OCI-LY7 (cell line): ENCODE data around the gene EZH1. TPM values are rescaled to one million over a fixed set of nuclear protein-coding genes. Genes with fewer than 3 reads are reported as not detected.

ENCODE experiments used
- BruUV-seq: library from RNA; stranded (reverse); fragments of 400-500 nt; replicated peaks from 2 replicates; lab custom pipeline; 2021; lab: Mats Ljungman, UMichigan
- CTCF ChIA-PET: fragments of 300-600 bp; sonication (Branson Sonifier 250); formaldehyde crosslinking; loops from one replicate; lab custom pipeline; 2022; ENCODE audit warnings: antibody characterized with exemption; ENCODE audit not compliant: unreplicated experiment; lab: Charles Lee
- POLR2A ChIA-PET: fragments of 300-600 bp; sonication (Branson Sonifier 250); formaldehyde crosslinking; loops from one replicate; lab custom pipeline; 2022; ENCODE audit warnings: antibody characterized with exemption; lab: Charles Lee
- DNase-seq: peaks from one replicate; pipeline ENCODE4 v3.0.0-alpha.2; 2015; ENCODE audit warnings: low spot score
- H2AFZ ChIP-seq: fragments of 200-600 bp; sonication (generic), shearing (Covaris generic); 2 replicates; pipeline ENCODE4 v1.6.1; 2014; ENCODE audit warnings: mild to moderate bottlenecking, antibody characterized with exemption, low read length, moderate library complexity
- H3K27ac ChIP-seq: fragments of 200-600 bp; sonication (generic); 2 replicates; pipeline ENCODE4 v1.5.1; 2014; ENCODE audit warnings: mixed run types, low read depth, mild to moderate bottlenecking, moderate library complexity, low read length, inconsistent platforms; ENCODE audit not compliant: poor library complexity, severe bottlenecking
- H3K36me3 ChIP-seq: fragments of 200-600 bp; sonication (generic); 2 replicates; pipeline ENCODE4 v1.6.1; 2014; ENCODE audit warnings: mild to moderate bottlenecking, antibody characterized with exemption, low read length, moderate library complexity, mixed read lengths; ENCODE audit not compliant: insufficient read depth
- H3K4me1 ChIP-seq: fragments of 200-600 bp; sonication (generic); 2 replicates; pipeline ENCODE4 v1.5.1; 2014; ENCODE audit warnings: mild to moderate bottlenecking, low read length; ENCODE audit not compliant: insufficient read depth, poor library complexity, severe bottlenecking
- H3K4me2 ChIP-seq: fragments of 200-600 bp; sonication (generic); 2 replicates; pipeline ENCODE4 v1.6.1; 2014; ENCODE audit warnings: mild to moderate bottlenecking, low read length
- H3K4me3 ChIP-seq: fragments of 200-600 bp; sonication (generic); 2 replicates; pipeline ENCODE4 v1.5.1; 2014; ENCODE audit warnings: mild to moderate bottlenecking, low read depth, low read length; ENCODE audit not compliant: poor library complexity, severe bottlenecking
- H3K79me2 ChIP-seq: fragments of 200-600 bp; sonication (generic); 2 replicates; pipeline ENCODE4 v1.6.1; 2016; ENCODE audit warnings: low read depth, mild to moderate bottlenecking, low read length, moderate library complexity, mixed read lengths; ENCODE audit not compliant: insufficient read depth
- H3K9me2 ChIP-seq: fragments of 200-600 bp; sonication (generic); 2 replicates; pipeline ENCODE4 v1.6.1; 2016; ENCODE audit warnings: mild to moderate bottlenecking, low read length, mixed read lengths; ENCODE audit not compliant: insufficient read depth
- H3K9me3 ChIP-seq: fragments of 200-600 bp; sonication (generic); 2 replicates; pipeline ENCODE4 v1.6.1; 2014; ENCODE audit warnings: mild to moderate bottlenecking, mixed run types, low read length, mixed read lengths
- H4K20me1 ChIP-seq: fragments of 200-600 bp; sonication (generic); 2 replicates; pipeline ENCODE4 v1.6.1; 2014; ENCODE audit warnings: mild to moderate bottlenecking, antibody characterized with exemption, low read length, moderate library complexity, mixed read lengths; ENCODE audit not compliant: insufficient read depth
- CTCF ChIP-seq: fragments of 200-600 bp; sonication (generic); conservative IDR thresholded peaks from 2 replicates; pipeline ENCODE4 v1.5.1; 2014; ENCODE audit warnings: mild to moderate bottlenecking, antibody characterized with exemption, low read length, moderate library complexity, mixed read lengths
- EZH2phosphoT487 ChIP-seq: fragments of 200-600 bp; sonication (generic); IDR thresholded peaks from 2 replicates; pipeline ENCODE4 v1.6.1; 2018; ENCODE audit warnings: low read depth, borderline replicate concordance, mild to moderate bottlenecking, mixed run types, antibody characterized with exemption, low read length, moderate library complexity, mixed read lengths
- intact Hi-C: fragments of 100-400 bp; cut with micrococcal nuclease; formaldehyde crosslinking; loops from one replicate; pipeline ENCODE4 v1.10.0; 2022; ENCODE audit not compliant: unreplicated experiment
- total RNA-seq, 2 experiments: library from RNA; depleted of rRNA in 1 of 2; stranded (reverse); fragments of >200 nt in 1 of 2; shearing (Covaris generic) in 1 of 2; gene quantifications; 2 replicates each; pipeline ENCODE4 v1.2.3, GENCODE V29; 2014 to 2022

Gene EZH1
- total RNA-seq, 2 experiments from 2014 or later: 57.1 to 62.4 TPM

GRCh38 chr17:42704490-42704836, 40.4 kb downstream of the EZH1 start:
- intact Hi-C loops: no loop called here
- Histone ChIP-seq H3K9me3 (no peaks in the 10 kb centered on the region), H3K27ac (peak overlapping the region; percentile 50), H3K79me2 (no peaks in the 10 kb centered on the region), H3K4me1 (peaks cover 14% of the 10 kb centered on the region), H3K4me3 (no peak overlapping the region), H3K36me3 (peaks cover 70% of the 10 kb centered on the region), H3K9me2 (no peaks in the 10 kb centered on the region), H3K4me2 (no peak overlapping the region), H4K20me1 (no peaks in the 10 kb centered on the region), H2AFZ (no peak overlapping the region)
- no peak for DNase-seq
- ChIA-PET POLR2A (interaction anchor here (0.5 to 0.7 kb wide), 2 partner anchors 135 to 278 kb away, joined by 3 to 5 read pairs; no protein-coding TSS in a partner anchor), CTCF (no interaction called here)
- TF ChIP-seq CTCF: no peak
- no peak for TF ChIP-seq EZH2phosphoT487
- no TSS peak for BruUV-seq

- no peaks in the 10 kb centered on the region for H3K9me3 ChIP-seq
These were observed 42.4 kb downstream of the EZH1 start for GRCh38 chr17:42702446-42702845.

More at GRCh38 chr17:42702446-42702845, 42.4 kb downstream of the EZH1 start:
- Histone ChIP-seq H4K20me1 (no peaks in the 10 kb centered on the region), H3K79me2 (no peaks in the 10 kb centered on the region), H3K27ac (no peak overlapping the region), H3K4me1 (peaks cover 14% of the 10 kb centered on the region), H2AFZ (no peak overlapping the region), H3K4me2 (no peak overlapping the region), H3K9me2 (no peaks in the 10 kb centered on the region), H3K4me3 (no peak overlapping the region), H3K36me3 (peaks cover 52% of the 10 kb centered on the region)
- intact Hi-C loops: no loop called here
- ChIA-PET POLR2A (no interaction called here), CTCF (no interaction called here)
- BruUV-seq: no TSS peak
- TF ChIP-seq EZH2phosphoT487: no peak
- TF ChIP-seq CTCF: no peak
- DNase-seq: peak; percentile 8
